SH-SY5Y (cell line): ENCODE measurements around the gene ATG14.

Experiments used
- GATA2 ChIP-seq: IDR thresholded peaks from 2 replicates; pipeline ENCODE4 v1.6.1; 2011; ENCODE audit warnings: mild to moderate bottlenecking, low read depth, low read length
- GATA3 ChIP-seq: IDR thresholded peaks from 2 replicates; pipeline ENCODE4 v1.6.1; 2011; ENCODE audit warnings: low read depth, mild to moderate bottlenecking, low read length, moderate library complexity

DNA sequence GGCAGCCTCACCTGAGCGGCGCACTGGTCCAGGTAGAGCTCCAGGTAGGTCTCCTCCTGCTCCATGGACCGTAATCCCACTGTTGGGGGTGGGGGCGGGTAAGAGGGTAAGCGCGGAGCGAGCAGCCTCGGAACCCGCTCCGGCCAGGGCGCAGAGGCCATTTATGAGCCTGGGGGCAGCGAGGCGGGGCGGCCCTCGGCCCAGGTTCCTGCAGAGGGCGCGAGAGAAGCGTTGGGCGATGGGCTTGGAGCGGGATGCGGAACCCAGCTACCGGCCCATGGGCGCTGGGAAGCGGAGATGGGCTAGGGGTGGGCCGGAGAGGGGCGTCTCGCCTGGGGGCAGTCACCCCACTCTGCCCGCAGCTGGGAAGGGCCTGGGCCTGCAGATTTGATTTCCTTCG is 28.8 kb upstream of the ATG14 start, which contains the start of gene TBPL2:
- no peak for TF ChIP-seq GATA3
- no peak for TF ChIP-seq GATA2
